ENCODE measurements around the gene RUNX2. TPM values are rescaled to one million over a fixed set of nuclear protein-coding genes. Genes with fewer than 3 reads are reported as not detected.

The RUNX2 gene
- total RNA-seq, 1 donor from 2014 or later: not detected

DNA sequence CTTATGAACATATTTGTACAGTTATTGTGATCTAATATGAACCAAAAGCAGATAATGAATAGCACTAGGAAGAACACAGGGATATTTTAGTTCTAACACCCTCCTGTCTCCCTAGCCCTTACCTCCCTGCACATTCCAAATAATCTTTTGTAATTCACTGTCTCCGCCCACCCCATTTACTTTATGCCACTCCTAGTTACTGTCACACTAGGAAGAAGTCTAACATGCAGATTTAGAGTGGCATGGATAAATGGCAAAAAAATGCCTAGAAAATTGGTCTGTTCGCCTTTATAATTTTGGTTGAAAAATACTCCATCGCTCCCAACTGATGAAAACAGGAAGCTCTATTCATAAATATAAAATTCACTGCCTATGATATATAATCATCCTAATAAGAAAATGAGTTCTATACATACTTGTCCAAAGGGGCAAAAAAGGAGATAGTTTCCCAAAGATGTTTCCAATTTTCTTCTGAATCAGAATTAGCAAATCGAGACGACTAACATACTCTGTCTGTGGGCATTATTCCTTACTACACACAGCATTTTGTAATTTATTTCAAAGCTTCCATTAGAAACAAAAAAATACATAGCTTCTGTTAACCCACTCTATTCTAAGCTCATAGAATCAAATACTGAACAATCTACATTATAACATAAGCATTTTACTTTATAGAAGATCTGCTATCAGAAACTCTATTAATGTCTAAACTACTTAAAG is 1.3 kb upstream of the RUNX2 start:
- Mint-ChIP-seq H3K4me3 (ENCODE audit: unreplicated experiment) (no peak overlapping the region), H3K9me3 (ENCODE audit: unreplicated experiment) (no peaks in the 10 kb centered on the region), H3K27me3 (ENCODE audit: unreplicated experiment) (no peaks in the 10 kb centered on the region), H3K27ac (ENCODE audit: unreplicated experiment) (no peak overlapping the region), H3K36me3 (ENCODE audit: unreplicated experiment) (no peaks in the 10 kb centered on the region), H3K4me1 (ENCODE audit: low read depth, unreplicated experiment) (no peaks in the 10 kb centered on the region)
- no peak for DNase-seq
- TF ChIP-seq, protein P1, sequence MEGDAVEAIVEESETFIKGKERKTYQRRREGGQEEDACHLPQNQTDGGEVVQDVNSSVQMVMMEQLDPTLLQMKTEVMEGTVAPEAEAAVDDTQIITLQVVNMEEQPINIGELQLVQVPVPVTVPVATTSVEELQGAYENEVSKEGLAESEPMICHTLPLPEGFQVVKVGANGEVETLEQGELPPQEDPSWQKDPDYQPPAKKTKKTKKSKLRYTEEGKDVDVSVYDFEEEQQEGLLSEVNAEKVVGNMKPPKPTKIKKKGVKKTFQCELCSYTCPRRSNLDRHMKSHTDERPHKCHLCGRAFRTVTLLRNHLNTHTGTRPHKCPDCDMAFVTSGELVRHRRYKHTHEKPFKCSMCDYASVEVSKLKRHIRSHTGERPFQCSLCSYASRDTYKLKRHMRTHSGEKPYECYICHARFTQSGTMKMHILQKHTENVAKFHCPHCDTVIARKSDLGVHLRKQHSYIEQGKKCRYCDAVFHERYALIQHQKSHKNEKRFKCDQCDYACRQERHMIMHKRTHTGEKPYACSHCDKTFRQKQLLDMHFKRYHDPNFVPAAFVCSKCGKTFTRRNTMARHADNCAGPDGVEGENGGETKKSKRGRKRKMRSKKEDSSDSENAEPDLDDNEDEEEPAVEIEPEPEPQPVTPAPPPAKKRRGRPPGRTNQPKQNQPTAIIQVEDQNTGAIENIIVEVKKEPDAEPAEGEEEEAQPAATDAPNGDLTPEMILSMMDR (IDR thresholded peaks at IDR 0.05; ENCODE audit: partially characterized antibody, unreplicated experiment): no peak

DNA sequence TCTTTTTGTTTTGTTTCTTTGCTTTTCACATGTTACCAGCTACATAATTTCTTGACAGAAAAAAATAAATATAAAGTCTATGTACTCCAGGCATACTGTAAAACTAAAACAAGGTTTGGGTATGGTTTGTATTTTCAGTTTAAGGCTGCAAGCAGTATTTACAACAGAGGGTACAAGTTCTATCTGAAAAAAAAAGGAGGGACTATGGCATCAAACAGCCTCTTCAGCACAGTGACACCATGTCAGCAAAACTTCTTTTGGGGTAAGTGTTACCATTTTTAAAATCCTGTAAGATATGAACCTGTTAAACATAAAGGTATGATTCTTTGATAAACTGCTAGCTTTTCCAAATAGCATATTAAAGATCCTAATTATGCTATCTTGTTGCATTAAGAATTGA is 393 bp downstream of the RUNX2 start:
- Mint-ChIP-seq H3K27me3 (ENCODE audit: unreplicated experiment) (no peaks in the 10 kb centered on the region), H3K4me3 (ENCODE audit: unreplicated experiment) (no peak overlapping the region), H3K27ac (ENCODE audit: unreplicated experiment) (no peak overlapping the region), H3K4me1 (ENCODE audit: low read depth, unreplicated experiment) (no peaks in the 10 kb centered on the region), H3K36me3 (ENCODE audit: unreplicated experiment) (no peaks in the 10 kb centered on the region), H3K9me3 (ENCODE audit: unreplicated experiment) (no peaks in the 10 kb centered on the region)
- TF ChIP-seq, protein P1 (IDR thresholded peaks at IDR 0.05; ENCODE audit: partially characterized antibody, unreplicated experiment): no peak
- no peak for DNase-seq

- Mint-ChIP-seq H3K27me3 (ENCODE audit: unreplicated experiment) (no peaks in the 10 kb centered on the region), H3K27ac (ENCODE audit: unreplicated experiment) (no peak overlapping the region), H3K36me3 (ENCODE audit: unreplicated experiment) (no peaks in the 10 kb centered on the region), H3K9me3 (ENCODE audit: unreplicated experiment) (no peaks in the 10 kb centered on the region), H3K4me1 (ENCODE audit: low read depth, unreplicated experiment) (no peaks in the 10 kb centered on the region), H3K4me3 (ENCODE audit: unreplicated experiment) (no peak overlapping the region)
- no peak for DNase-seq
- TF ChIP-seq, protein P1 (IDR thresholded peaks at IDR 0.05; ENCODE audit: partially characterized antibody, unreplicated experiment): no peak
Observed at GRCh38 chr6:45344900-45345299, 16.8 kb downstream of the RUNX2 start.

DNA sequence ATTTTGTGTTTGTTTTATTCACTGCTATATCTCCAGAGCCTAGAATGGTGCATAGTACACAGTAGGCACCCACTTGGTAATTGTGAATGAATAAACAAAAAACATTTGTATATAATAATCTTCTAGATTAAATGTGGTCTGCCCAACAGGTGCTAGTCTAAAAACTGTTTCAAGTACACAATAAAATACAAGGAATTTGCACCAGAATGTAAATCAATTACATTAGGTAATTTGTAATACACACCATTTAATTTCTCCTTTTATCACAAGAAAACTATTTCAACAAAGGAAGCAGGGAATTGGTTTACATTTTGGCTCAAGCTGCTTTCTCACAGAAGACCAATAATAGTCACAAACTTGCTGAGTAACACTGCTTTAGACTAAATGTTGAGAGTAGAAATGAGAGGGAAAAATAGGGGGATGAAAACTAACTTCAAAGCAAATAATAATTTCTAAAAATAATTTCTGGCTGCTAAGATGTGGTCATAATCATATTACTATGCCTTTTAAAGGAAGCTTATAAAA is 22.1 kb downstream of the RUNX2 start:
- no peak for DNase-seq
- Mint-ChIP-seq H3K27me3 (ENCODE audit: unreplicated experiment) (no peaks in the 10 kb centered on the region), H3K4me1 (ENCODE audit: low read depth, unreplicated experiment) (peaks cover 7% of the 10 kb centered on the region), H3K4me3 (ENCODE audit: unreplicated experiment) (no peak overlapping the region), H3K36me3 (ENCODE audit: unreplicated experiment) (no peaks in the 10 kb centered on the region), H3K27ac (ENCODE audit: unreplicated experiment) (no peak overlapping the region), H3K9me3 (ENCODE audit: unreplicated experiment) (no peaks in the 10 kb centered on the region)
- TF ChIP-seq, protein P1 (IDR thresholded peaks at IDR 0.05; ENCODE audit: partially characterized antibody, unreplicated experiment): no peak

DNA sequence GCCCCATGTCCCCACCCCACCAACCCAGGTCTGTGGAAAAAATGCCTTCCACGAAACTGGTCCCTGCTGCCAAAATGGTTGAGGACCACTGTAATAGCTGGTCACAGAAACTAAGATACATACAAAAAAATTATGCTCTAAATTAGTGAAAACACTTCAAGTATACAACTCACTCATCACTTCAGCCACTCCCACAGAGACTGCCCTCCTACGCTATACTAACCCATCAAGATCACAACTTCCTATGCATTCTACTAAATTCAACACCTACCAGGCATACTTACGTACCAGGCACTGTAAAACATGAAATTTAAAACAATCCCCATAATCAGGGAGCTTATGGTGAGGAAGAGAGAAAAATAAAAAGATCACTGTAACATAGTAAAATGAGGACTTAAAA is 22.9 kb downstream of the RUNX2 start:
- TF ChIP-seq, protein P1 (IDR thresholded peaks at IDR 0.05; ENCODE audit: partially characterized antibody, unreplicated experiment): no peak
- H3K4me1 Mint-ChIP-seq (ENCODE audit: low read depth, unreplicated experiment): peaks cover 7% of the 10 kb centered on the region
- no peak overlapping the region for H3K27ac Mint-ChIP-seq (ENCODE audit: unreplicated experiment)
- H3K27me3 Mint-ChIP-seq (ENCODE audit: unreplicated experiment): no peaks in the 10 kb centered on the region
- no peaks in the 10 kb centered on the region for H3K36me3 Mint-ChIP-seq (ENCODE audit: unreplicated experiment)
- H3K4me3 Mint-ChIP-seq (ENCODE audit: unreplicated experiment): no peak overlapping the region
- no peak for DNase-seq
- no peaks in the 10 kb centered on the region for H3K9me3 Mint-ChIP-seq (ENCODE audit: unreplicated experiment)
